ENCODE data around the gene IL15RA.
A peak's percentile ranks its signal among the peaks of the same experiment; 100 is the strongest.
"Not testable (repeated sequence)": the region's sequence is repeated elsewhere in the genome, so short reads cannot be mapped to it uniquely, and the experiment has no call there.

IL15RA gene

GRCh38 chr10:5911670-5912069 lies 65.7 kb downstream of the IL15RA start:
- Histone ChIP-seq H3K9me3 (ENCODE audit: control insufficient read depth, low read length) (no peaks in the 10 kb centered on the region), H3K18ac (ENCODE audit: low read depth in 1 of 2, low read length in 2 of 2) (no peak overlapping the region), H3K79me1 (replicated peaks; ENCODE audit: low read length, poor library complexity, severe bottlenecking) (peaks cover 25% of the 10 kb centered on the region), H3K14ac (ENCODE audit: low read length in 2 of 2) (no peak overlapping the region), H3K23ac (ENCODE audit: low read length in 2 of 2) (no peak overlapping the region), H2BK120ac (ENCODE audit: low read depth, low read length) (no peak overlapping the region), H3K4me2 (ENCODE audit: low read length, poor library complexity, severe bottlenecking) (no peak overlapping the region), H3K4me3 (ENCODE audit: insufficient read depth in 1 of 2, low read depth in 1 of 2, low read length in 2 of 2) (no peak overlapping the region), H3K27ac (ENCODE audit: low read length, poor library complexity, severe bottlenecking) (no peak overlapping the region), H2BK5ac (ENCODE audit: low read depth, low read length, poor library complexity, severe bottlenecking) (no peak overlapping the region), H4K8ac (ENCODE audit: low read length) (no peak overlapping the region), H4K91ac (ENCODE audit: low read length) (no peak overlapping the region), H2AK5ac (ENCODE audit: low read length, severe bottlenecking) (no peak overlapping the region), H3K4ac (ENCODE audit: low read depth in 1 of 2, low read length in 2 of 2) (no peak overlapping the region), H3K36me3 (ENCODE audit: control insufficient read depth in 1 of 2, insufficient read depth in 2 of 2, low read depth in 1 of 2, low read length in 2 of 2) (peaks cover 66 to 93% of the 10 kb centered on the region in 2 experiments), H2AFZ (ENCODE audit: low read depth, low read length) (no peak overlapping the region), H3K4me1 (ENCODE audit: control insufficient read depth, insufficient read depth, low read depth, low read length) (no peaks in the 10 kb centered on the region), H2BK15ac (ENCODE audit: low read depth, poor library complexity, severe bottlenecking) (no peak overlapping the region), H2BK12ac (ENCODE audit: low read length in 2 of 2) (no peak overlapping the region), H3K9ac (ENCODE audit: low read length) (no peak overlapping the region), H3K27me3 (ENCODE audit: control insufficient read depth in 1 of 2, insufficient read depth in 1 of 2, low read length in 2 of 2) (no peaks in the 10 kb centered on the region)
- WGBS = 99% methylated on average over 4 of the region's 4 CpGs
- no peak for DNase-seq

- H3K9me3 ChIP-seq (ENCODE audit: control insufficient read depth, low read length) = no peaks in the 10 kb centered on the region
- no peak overlapping the region for H2BK5ac ChIP-seq (ENCODE audit: low read depth, low read length, poor library complexity, severe bottlenecking)
- no peak overlapping the region for H3K18ac ChIP-seq (ENCODE audit: low read depth in 1 of 2, low read length in 2 of 2)
- H3K4ac ChIP-seq (ENCODE audit: low read depth in 1 of 2, low read length in 2 of 2) = no peak overlapping the region
- no peaks in the 10 kb centered on the region for H3K27me3 ChIP-seq (ENCODE audit: control insufficient read depth in 1 of 2, insufficient read depth in 1 of 2, low read length in 2 of 2)
- H4K91ac ChIP-seq (ENCODE audit: low read length) = peak overlapping the region; percentile 14
- H4K8ac ChIP-seq (ENCODE audit: low read length) = no peak overlapping the region
- H3K4me2 ChIP-seq (ENCODE audit: low read length, poor library complexity, severe bottlenecking) = no peak overlapping the region
- H2AFZ ChIP-seq (ENCODE audit: low read depth, low read length) = no peak overlapping the region
- H3K4me1 ChIP-seq (ENCODE audit: control insufficient read depth, insufficient read depth, low read depth, low read length) = no peaks in the 10 kb centered on the region
- H3K14ac ChIP-seq (ENCODE audit: low read length in 2 of 2) = no peak overlapping the region
- no peak overlapping the region for H3K27ac ChIP-seq (ENCODE audit: low read length, poor library complexity, severe bottlenecking)
- no peak overlapping the region for H2BK120ac ChIP-seq (ENCODE audit: low read depth, low read length)
- no peak for DNase-seq
- no peak overlapping the region for H2BK12ac ChIP-seq (ENCODE audit: low read length in 2 of 2)
- WGBS = 97% methylated on average over 17 of the region's 18 CpGs
- peaks cover 34% of the 10 kb centered on the region for H3K79me1 ChIP-seq (replicated peaks; ENCODE audit: low read length, poor library complexity, severe bottlenecking)
- no peak overlapping the region for H2BK15ac ChIP-seq (ENCODE audit: low read depth, poor library complexity, severe bottlenecking)
- H2AK5ac ChIP-seq (ENCODE audit: low read length, severe bottlenecking) = no peak overlapping the region
- H3K36me3 ChIP-seq (ENCODE audit: control insufficient read depth in 1 of 2, insufficient read depth in 2 of 2, low read depth in 1 of 2, low read length in 2 of 2) = peaks cover 64 to 93% of the 10 kb centered on the region in 2 experiments
- no peak overlapping the region for H3K4me3 ChIP-seq (ENCODE audit: insufficient read depth in 1 of 2, low read depth in 1 of 2, low read length in 2 of 2)
- no peak overlapping the region for H3K23ac ChIP-seq (ENCODE audit: low read length in 2 of 2)
- no peak overlapping the region for H3K9ac ChIP-seq (ENCODE audit: low read length)
Observed at GRCh38 chr10:5910323-5911100, 66.8 kb downstream of the IL15RA start.

- H4K8ac ChIP-seq (ENCODE audit: low read length); H2BK120ac ChIP-seq (ENCODE audit: low read depth, low read length); H2BK5ac ChIP-seq (ENCODE audit: low read depth, low read length, poor library complexity, severe bottlenecking); H3K18ac ChIP-seq (ENCODE audit: low read depth in 1 of 2, low read length in 2 of 2); H3K4me2 ChIP-seq (ENCODE audit: low read length, poor library complexity, severe bottlenecking); H3K27ac ChIP-seq (ENCODE audit: low read length, poor library complexity, severe bottlenecking); H3K23ac ChIP-seq (ENCODE audit: low read length in 2 of 2); H3K27me3 ChIP-seq (ENCODE audit: control insufficient read depth in 1 of 2, insufficient read depth in 1 of 2, low read length in 2 of 2); H3K14ac ChIP-seq (ENCODE audit: low read length in 2 of 2); H4K91ac ChIP-seq (ENCODE audit: low read length); H2BK12ac ChIP-seq (ENCODE audit: low read length in 2 of 2); H3K9ac ChIP-seq (ENCODE audit: low read length); H3K4me1 ChIP-seq (ENCODE audit: control insufficient read depth, insufficient read depth, low read depth, low read length); H2AK5ac ChIP-seq (ENCODE audit: low read length, severe bottlenecking); H2BK15ac ChIP-seq (ENCODE audit: low read depth, poor library complexity, severe bottlenecking); H3K4me3 ChIP-seq (ENCODE audit: insufficient read depth in 1 of 2, low read depth in 1 of 2, low read length in 2 of 2); H2AFZ ChIP-seq (ENCODE audit: low read depth, low read length); H3K9me3 ChIP-seq (ENCODE audit: control insufficient read depth, low read length); DNase-seq; H3K4ac ChIP-seq (ENCODE audit: low read depth in 1 of 2, low read length in 2 of 2): not testable (repeated sequence)
- 99% methylated on average over 7 of the region's 7 CpGs for WGBS
- Histone ChIP-seq H3K79me1 (replicated peaks; ENCODE audit: low read length, poor library complexity, severe bottlenecking) (peaks cover 39% of the 10 kb centered on the region), H3K36me3 (ENCODE audit: control insufficient read depth in 1 of 2, insufficient read depth in 2 of 2, low read depth in 1 of 2, low read length in 2 of 2) (peaks cover 50 to 78% of the 10 kb centered on the region in 2 experiments)
Observed at GRCh38 chr10:5908676-5909075, 68.7 kb downstream of the IL15RA start.

GRCh38 chr10:5906651-5907050 lies 70.7 kb downstream of the IL15RA start:
- H3K4me1 ChIP-seq (ENCODE audit: control insufficient read depth, insufficient read depth, low read depth, low read length) = no peaks in the 10 kb centered on the region
- no peak overlapping the region for H3K14ac ChIP-seq (ENCODE audit: low read length in 2 of 2)
- H3K79me1 ChIP-seq (replicated peaks; ENCODE audit: low read length, poor library complexity, severe bottlenecking) = peaks cover 36% of the 10 kb centered on the region
- no peak overlapping the region for H3K27ac ChIP-seq (ENCODE audit: low read length, poor library complexity, severe bottlenecking)
- H3K27me3 ChIP-seq (ENCODE audit: control insufficient read depth in 1 of 2, insufficient read depth in 1 of 2, low read length in 2 of 2) = no peaks in the 10 kb centered on the region
- H2BK15ac ChIP-seq (ENCODE audit: low read depth, poor library complexity, severe bottlenecking) = no peak overlapping the region
- no peak overlapping the region for H3K18ac ChIP-seq (ENCODE audit: low read depth in 1 of 2, low read length in 2 of 2)
- H3K36me3 ChIP-seq (ENCODE audit: control insufficient read depth in 1 of 2, insufficient read depth in 2 of 2, low read depth in 1 of 2, low read length in 2 of 2) = peaks cover 39 to 67% of the 10 kb centered on the region in 2 experiments
- H4K91ac ChIP-seq (ENCODE audit: low read length) = no peak overlapping the region
- no peak overlapping the region for H2AK5ac ChIP-seq (ENCODE audit: low read length, severe bottlenecking)
- no peaks in the 10 kb centered on the region for H3K9me3 ChIP-seq (ENCODE audit: control insufficient read depth, low read length)
- H2BK120ac ChIP-seq (ENCODE audit: low read depth, low read length) = no peak overlapping the region
- 88% methylated on average over 5 of the region's 5 CpGs for WGBS
- H4K8ac ChIP-seq (ENCODE audit: low read length) = no peak overlapping the region
- no peak overlapping the region for H3K4ac ChIP-seq (ENCODE audit: low read depth in 1 of 2, low read length in 2 of 2)
- H3K4me2 ChIP-seq (ENCODE audit: low read length, poor library complexity, severe bottlenecking) = no peak overlapping the region
- H3K23ac ChIP-seq (ENCODE audit: low read length in 2 of 2) = no peak overlapping the region
- no peak overlapping the region for H2AFZ ChIP-seq (ENCODE audit: low read depth, low read length)
- H2BK12ac ChIP-seq (ENCODE audit: low read length in 2 of 2) = no peak overlapping the region
- H3K4me3 ChIP-seq (ENCODE audit: insufficient read depth in 1 of 2, low read depth in 1 of 2, low read length in 2 of 2) = no peak overlapping the region
- no peak overlapping the region for H3K9ac ChIP-seq (ENCODE audit: low read length)
- no peak overlapping the region for H2BK5ac ChIP-seq (ENCODE audit: low read depth, low read length, poor library complexity, severe bottlenecking)
- no peak for DNase-seq

Measured in mesenchymal stem cell (in vitro differentiated cells and primary cell).